Thyroid gland (tissue), 4 donors: ENCODE data around the gene DUSP11. TPM values are rescaled to one million over a fixed set of nuclear protein-coding genes. Genes with fewer than 3 reads are reported as not detected.

Source experiments
- DNase-seq, 2 donors: peaks; one replicate each; pipeline ENCODE4 v3.0.0-alpha.2; 2019
- H3K27ac ChIP-seq, 3 donors: fragments of 200-600 bp; sonication (generic); 1 replicate in 2 of 3; 2 replicates in 1 of 3; pipeline ENCODE4 v1.5.1; 2016 to 2019; ENCODE audit warnings: mild to moderate bottlenecking in 1 of 3, moderate library complexity in 1 of 3
- H3K27me3 ChIP-seq: fragments of 200-600 bp; sonication (generic); one replicate; pipeline ENCODE4 v1.5.1; 2019
- H3K36me3 ChIP-seq, 2 donors: fragments of 200-600 bp; sonication (generic); one replicate each; pipeline ENCODE4 v1.5.1; 2016 to 2019
- H3K4me1 ChIP-seq, 2 donors: fragments of 200-600 bp; sonication (generic); one replicate each; pipeline ENCODE4 v1.5.1; 2017 to 2019
- H3K4me3 ChIP-seq, 3 donors: fragments of 200-600 bp; sonication (generic); replicated peaks in 1 of 3; 1 replicate in 2 of 3; 2 replicates in 1 of 3; pipeline ENCODE4 v1.5.1; 2016; ENCODE audit warnings: mild to moderate bottlenecking in 1 of 3
- H3K9me3 ChIP-seq: fragments of 200-600 bp; sonication (generic); one replicate; pipeline ENCODE4 v1.5.1; 2017
- CTCF ChIP-seq, 6 experiments: fragments of 200-600 bp in 3 of 6; fragments of 450-650 bp in 3 of 6; sonication (generic) in 3 of 6; IDR thresholded peaks; one replicate each; pipeline ENCODE4 v1.5.1; 2016 to 2019; ENCODE audit warnings: antibody characterized with exemption in 6 of 6, mild to moderate bottlenecking in 2 of 6, inconsistent platforms in 1 of 6, moderate library complexity in 1 of 6
- POLR2A ChIP-seq, 2 donors: fragments of 450-650 bp; IDR thresholded peaks; one replicate each; pipeline ENCODE4 v1.6.1; 2017; ENCODE audit warnings: antibody characterized with exemption in 2 of 2, mild to moderate bottlenecking in 2 of 2, moderate library complexity in 1 of 2
- WGBS, 2 donors: methylation state at CpG; one replicate each; pipeline ENCODE4 v1.1.5; 2017; 5-methylcytosine and 5-hydroxymethylcytosine counted together
- intact Hi-C: fragments of 100-400 bp; cut with DNase I; formaldehyde crosslinking; loops from one replicate; pipeline ENCODE4 v1.15.1; 2023
- total RNA-seq, 4 donors: library from RNA; depleted of rRNA; stranded (reverse); fragments of >200 nt; gene quantifications; one replicate each; pipeline ENCODE4 v1.2.3, GENCODE V29; 2016

The DUSP11 gene
- total RNA-seq, 4 donors from 2014 or later: 22.2 to 40.0 (median 31.0) TPM

GRCh38 chr2:73714091-73714490 lies 65.8 kb downstream of the DUSP11 start:
- Histone ChIP-seq H3K27ac (no peak overlapping the region), H3K36me3 (no peaks in the 10 kb centered on the region), H3K9me3 (no peaks in the 10 kb centered on the region), H3K4me1 (no peaks in the 10 kb centered on the region), H3K27me3 (no peaks in the 10 kb centered on the region), H3K4me3 (no peak overlapping the region)
- no peak for DNase-seq
- intact Hi-C loops: no loop called here
- no peak for TF ChIP-seq CTCF (IDR thresholded peaks at IDR 0.05)
- TF ChIP-seq POLR2A (IDR thresholded peaks at IDR 0.05): no peak
- WGBS, 2 donors: 87 to 92% methylated on average over 2 of the region's 2 CpGs

Other genes with a start within 250 kb of the DUSP11 start
- not detected for gene NAT8, start 137.7 kb downstream of the DUSP11 start, total RNA-seq
- gene TPRKB, start 42.8 kb downstream of the DUSP11 start, total RNA-seq: 10 to 100 TPM; 16.2 to 25.7 (median 19.7) TPM
- not detected for gene C2orf78, start 4.1 kb upstream of the DUSP11 start, total RNA-seq
- 10 to 100 TPM; 31.9 to 45.2 (median 36.6) TPM for gene STAMBP, start 48.9 kb upstream of the DUSP11 start, total RNA-seq
- 10 to 100 TPM in 1 of 4 donors, 1 to 10 TPM in 3; 1.5 to 24.4 (median 2.3) TPM for gene ACTG2, start 112.9 kb upstream of the DUSP11 start, total RNA-seq
- 10 to 100 TPM; 41.8 to 65.8 (median 46.9) TPM for gene DGUOK, start 146.8 kb upstream of the DUSP11 start, total RNA-seq
- gene TET3, start 204.8 kb upstream of the DUSP11 start, total RNA-seq: 10 to 100 TPM in 1 of 4 donors, 1 to 10 TPM in 3; 6.4 to 10.8 (median 7.5) TPM